Hematopoietic multipotent progenitor cell treated with erythropoietin and hydrocortisone succinate and interleukin-3 and kit ligand, for 4 days (in vitro differentiated cells): ENCODE results near the gene COL4A2.
"Not testable (repeated sequence)": the region's sequence is repeated elsewhere in the genome, so short reads cannot be mapped to it uniquely, and the experiment has no call there.

Experiments
- DNase-seq: peaks from one replicate; pipeline ENCODE4 v3.0.0-alpha.2; 2015

The COL4A2 gene

GRCh38 chr13:110308656-110309359 is 1.7 kb downstream of the COL4A2 start:
- DNase-seq: no peak

- DNase-seq: no peak
These were observed 2.8 kb downstream of the COL4A2 start for GRCh38 chr13:110309661-110310524.

GRCh38 chr13:110310541-110311442 is 3.7 kb downstream of the COL4A2 start:
- no peak for DNase-seq

GRCh38 chr13:110311443-110312338 is 4.6 kb downstream of the COL4A2 start:
- DNase-seq: no peak

- DNase-seq: no peak
These were observed 5.4 kb downstream of the COL4A2 start for GRCh38 chr13:110312339-110313031.

- DNase-seq: not testable (repeated sequence)
These were observed 6.2 kb downstream of the COL4A2 start for GRCh38 chr13:110313261-110313660.

GRCh38 chr13:110313733-110314132 is 6.6 kb downstream of the COL4A2 start:
- DNase-seq: not testable (repeated sequence)

- DNase-seq: no peak
These were observed 7.6 kb downstream of the COL4A2 start for GRCh38 chr13:110314516-110315245.

GRCh38 chr13:110316196-110316595 is 9.1 kb downstream of the COL4A2 start:
- DNase-seq: no peak

- DNase-seq: no peak
These were observed 10.0 kb downstream of the COL4A2 start for GRCh38 chr13:110317093-110317492.

- DNase-seq: no peak
These were observed 10.6 kb downstream of the COL4A2 start for GRCh38 chr13:110317496-110318195.

GRCh38 chr13:110318920-110319319 is 11.8 kb downstream of the COL4A2 start:
- DNase-seq: no peak

GRCh38 chr13:110319397-110319773 is 12.3 kb downstream of the COL4A2 start:
- DNase-seq: no peak

- DNase-seq: no peak
These were observed 12.9 kb downstream of the COL4A2 start for GRCh38 chr13:110319774-110320509.

GRCh38 chr13:110320645-110321044 is 13.6 kb downstream of the COL4A2 start:
- DNase-seq: no peak

- not testable (repeated sequence) for DNase-seq
These were observed 14.5 kb downstream of the COL4A2 start for GRCh38 chr13:110321573-110321972.

GRCh38 chr13:110322126-110322827 is 15.2 kb downstream of the COL4A2 start:
- DNase-seq: no peak

GRCh38 chr13:110322828-110323171 is 15.7 kb downstream of the COL4A2 start:
- DNase-seq: no peak
